ENCODE data around the gene NRN1L.

Gene NRN1L

DNA sequence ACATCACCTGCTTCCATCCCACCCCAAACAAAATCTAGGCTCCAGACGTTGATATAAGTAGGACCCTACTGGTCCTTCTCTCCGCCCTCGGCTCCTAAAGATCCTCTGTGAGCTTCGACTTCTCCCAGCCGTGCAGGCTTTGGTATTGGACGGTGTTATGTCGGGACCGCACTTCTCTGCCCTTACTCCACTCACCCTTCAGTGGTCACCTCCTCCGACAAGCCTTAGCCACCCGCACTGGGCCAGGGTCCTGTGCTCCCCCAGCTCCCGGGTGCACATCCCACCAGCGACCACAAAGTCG, 50.4 kb downstream of the NRN1L start:
- no peak for DNase-seq (ENCODE audit: low read depth in 2 of 2)
- peak overlapping the region; percentile 92 to 97 for H3K4me3 ChIP-seq (replicated peaks in 1 of 2; ENCODE audit: low read depth in 2 of 2, low read length in 2 of 2)
- TF ChIP-seq, protein P1, sequence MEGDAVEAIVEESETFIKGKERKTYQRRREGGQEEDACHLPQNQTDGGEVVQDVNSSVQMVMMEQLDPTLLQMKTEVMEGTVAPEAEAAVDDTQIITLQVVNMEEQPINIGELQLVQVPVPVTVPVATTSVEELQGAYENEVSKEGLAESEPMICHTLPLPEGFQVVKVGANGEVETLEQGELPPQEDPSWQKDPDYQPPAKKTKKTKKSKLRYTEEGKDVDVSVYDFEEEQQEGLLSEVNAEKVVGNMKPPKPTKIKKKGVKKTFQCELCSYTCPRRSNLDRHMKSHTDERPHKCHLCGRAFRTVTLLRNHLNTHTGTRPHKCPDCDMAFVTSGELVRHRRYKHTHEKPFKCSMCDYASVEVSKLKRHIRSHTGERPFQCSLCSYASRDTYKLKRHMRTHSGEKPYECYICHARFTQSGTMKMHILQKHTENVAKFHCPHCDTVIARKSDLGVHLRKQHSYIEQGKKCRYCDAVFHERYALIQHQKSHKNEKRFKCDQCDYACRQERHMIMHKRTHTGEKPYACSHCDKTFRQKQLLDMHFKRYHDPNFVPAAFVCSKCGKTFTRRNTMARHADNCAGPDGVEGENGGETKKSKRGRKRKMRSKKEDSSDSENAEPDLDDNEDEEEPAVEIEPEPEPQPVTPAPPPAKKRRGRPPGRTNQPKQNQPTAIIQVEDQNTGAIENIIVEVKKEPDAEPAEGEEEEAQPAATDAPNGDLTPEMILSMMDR (IDR thresholded peaks at IDR 0.05; ENCODE audit: low read depth, low read length): no peak

DNA sequence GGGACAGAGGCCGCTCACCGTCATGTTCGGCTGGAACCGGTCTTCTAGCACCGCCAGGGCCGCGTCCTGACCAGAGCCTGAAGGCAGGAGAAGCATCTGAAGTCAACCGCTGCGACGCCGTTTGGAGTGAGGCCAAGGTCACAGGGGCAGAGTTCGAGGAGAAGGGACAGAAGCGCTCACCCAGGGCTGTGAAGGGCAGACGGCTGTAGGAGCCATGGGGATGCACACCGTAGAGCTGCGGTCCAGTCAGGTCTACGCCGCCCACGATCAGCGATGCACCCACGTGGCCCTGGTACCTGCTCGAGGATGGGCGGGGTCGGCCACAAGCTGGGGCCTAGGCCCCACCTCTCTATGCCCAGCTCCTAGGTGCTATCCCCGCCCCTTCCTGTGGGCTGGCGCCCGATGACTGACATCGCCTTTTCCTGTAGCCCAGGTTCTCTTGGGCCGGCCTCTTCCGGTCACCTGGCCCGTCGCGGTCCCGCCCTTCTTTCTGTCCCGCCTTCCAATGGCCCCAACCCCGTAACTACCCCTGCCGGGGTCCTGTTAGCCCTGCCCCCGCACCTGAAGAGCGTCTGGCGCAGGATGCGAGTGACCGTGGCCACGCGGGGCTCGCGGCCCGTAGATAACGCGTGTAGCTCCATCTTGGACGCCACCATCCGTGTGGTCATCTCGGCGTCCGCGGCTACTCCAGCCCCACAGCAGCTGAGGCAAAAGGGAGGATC, 50.9 kb downstream of the NRN1L start:
- DNase-seq (ENCODE audit: low read depth in 2 of 2): peak; percentile 90 to 94
- TF ChIP-seq, protein P1 (IDR thresholded peaks at IDR 0.05; ENCODE audit: low read depth, low read length): no peak
- H3K4me3 ChIP-seq (replicated peaks in 1 of 2; ENCODE audit: low read depth in 2 of 2, low read length in 2 of 2): peak overlapping the region; percentile 92 to 97
